HCT116 (cell line): ENCODE data around the gene PAAF1. TPM values are rescaled to one million over a fixed set of nuclear protein-coding genes. Genes with fewer than 3 reads are reported as not detected.

Experiments used
- ATAC-seq: fragments of 200-7000 bp; cut with Tn5 transposase; 2 replicates; pipeline ENCODE4 v1.9.1; 2020; ENCODE audit warnings: mild to moderate bottlenecking, moderate library complexity
- BruUV-seq: library from RNA; stranded (reverse); fragments of 400-500 nt; replicated peaks from 2 replicates; lab custom pipeline; 2021; lab: Mats Ljungman, UMichigan
- CTCF ChIA-PET: fragments of 300-600 bp; sonication (Branson Sonifier 250); formaldehyde crosslinking; loops from one replicate; lab custom pipeline; 2021; ENCODE audit warnings: antibody characterized with exemption; lab: Charles Lee
- POLR2A ChIA-PET: fragments of 300-600, 350-600 bp; sonication (Branson Sonifier 250); formaldehyde crosslinking; loops from one replicate; lab custom pipeline; 2021; ENCODE audit warnings: antibody characterized with exemption; lab: Charles Lee
- RAD21 ChIA-PET, 2 experiments: fragments of 300-600 bp; sonication (Branson Sonifier 250); formaldehyde crosslinking; loops; one replicate each; lab custom pipeline; 2023; ENCODE audit warnings: low total read pairs in 2 of 2; ENCODE audit not compliant: uncharacterized antibody in 2 of 2, unreplicated experiment in 2 of 2, low non-redundant PET in 1 of 2; lab: Charles Lee
- DNase-seq: peaks from one replicate; pipeline ENCODE4 v3.0.0-alpha.2; 2010; ENCODE audit warnings: low read depth, low spot score
- H2AFZ ChIP-seq: fragments of 200-600 bp; shearing (Covaris generic), sonication (generic); 2 replicates; pipeline ENCODE4 v1.6.1; 2017; ENCODE audit warnings: low read depth, mixed run types, mixed read lengths, antibody characterized with exemption, low read length; ENCODE audit not compliant: poor library complexity, severe bottlenecking
- H3K27ac ChIP-seq: 2 replicates; pipeline ENCODE4 v1.5.1; 2012; ENCODE audit warnings: low read depth, low read length
- H3K27me3 ChIP-seq: fragments of 200-600 bp; sonication (generic); 2 replicates; pipeline ENCODE4 v1.6.1; 2016; ENCODE audit warnings: mixed run types, low read length, mixed read lengths; ENCODE audit not compliant: insufficient read depth
- H3K36me3 ChIP-seq, 2 experiments: fragments of 200-500 bp in 1 of 2; fragments of 200-600 bp in 1 of 2; sonication (Bioruptor generic) in 1 of 2; sonication (generic) in 1 of 2; 2 replicates each; pipeline versions ENCODE4 v1.5.1 to v1.6.1; 2014 to 2016; ENCODE audit warnings: low read length in 2 of 2, inconsistent platforms in 1 of 2, mixed read lengths in 1 of 2, mixed run types in 1 of 2; ENCODE audit not compliant: insufficient read depth in 2 of 2, control insufficient read depth in 1 of 2
- H3K4me1 ChIP-seq, 2 experiments: fragments of 200-600 bp in 1 of 2; sonication (generic) in 1 of 2; 2 replicates each; pipeline versions ENCODE4 v1.5.1 to v1.6.1; 2012 to 2017; ENCODE audit warnings: low read length in 2 of 2, inconsistent platforms in 1 of 2, mild to moderate bottlenecking in 1 of 2, mixed read lengths in 1 of 2, mixed run types in 1 of 2, moderate library complexity in 1 of 2; ENCODE audit not compliant: insufficient read depth in 2 of 2, control insufficient read depth in 1 of 2
- H3K4me2 ChIP-seq: fragments of 200-600 bp; sonication (generic); 2 replicates; pipeline ENCODE4 v1.6.1; 2017; ENCODE audit warnings: mixed run types, low read length, mixed read lengths
- H3K4me3 ChIP-seq, 2 experiments: fragments of 200-600 bp in 1 of 2; sonication (generic) in 1 of 2; replicated peaks in 1 of 2; 2 replicates each; pipeline ENCODE4 v1.5.1; 2011 to 2016; ENCODE audit warnings: low read length in 2 of 2, control low read depth in 1 of 2, low read depth in 1 of 2, mild to moderate bottlenecking in 1 of 2, mixed read lengths in 1 of 2, mixed run types in 1 of 2
- H3K79me2 ChIP-seq: fragments of 200-600 bp; sonication (generic); 2 replicates; pipeline ENCODE4 v1.6.1; 2017; ENCODE audit warnings: mild to moderate bottlenecking, mixed run types, low read length, moderate library complexity, mixed read lengths; ENCODE audit not compliant: insufficient read depth
- H3K9ac ChIP-seq: fragments of 200-600 bp; sonication (generic); 2 replicates; pipeline ENCODE4 v1.6.1; 2016; ENCODE audit warnings: low read length, mixed read lengths
- H3K9me2 ChIP-seq: fragments of 200-600 bp; sonication (generic), shearing (Covaris generic); 2 replicates; pipeline ENCODE4 v1.6.1; 2017; ENCODE audit warnings: mixed run types, mild to moderate bottlenecking, moderate library complexity; ENCODE audit not compliant: insufficient read depth
- H3K9me3 ChIP-seq, 2 experiments: fragments of 200-500 bp in 1 of 2; fragments of 200-600 bp in 1 of 2; sonication (Bioruptor generic) in 1 of 2; sonication (generic) in 1 of 2; 2 replicates each; pipeline ENCODE4 v1.6.1; 2014 to 2017; ENCODE audit warnings: low read length in 2 of 2, mixed read lengths in 2 of 2, inconsistent platforms in 1 of 2, low read depth in 1 of 2, mild to moderate bottlenecking in 1 of 2, mixed run types in 1 of 2, moderate library complexity in 1 of 2; ENCODE audit not compliant: control insufficient read depth in 1 of 2, insufficient read depth in 1 of 2
- H4K20me1 ChIP-seq: fragments of 200-600 bp; sonication (generic), shearing (Covaris generic); 2 replicates; pipeline ENCODE4 v1.6.1; 2017; ENCODE audit warnings: mixed run types, mild to moderate bottlenecking, moderate library complexity; ENCODE audit not compliant: insufficient read depth
- ATF3 ChIP-seq: IDR thresholded peaks from 2 replicates; pipeline ENCODE4 v1.6.1; 2012
- EGR1 ChIP-seq: IDR thresholded peaks from 2 replicates; pipeline ENCODE4 v1.6.1; 2012; ENCODE audit warnings: low read depth
- ELF1 ChIP-seq: IDR thresholded peaks from 2 replicates; pipeline ENCODE4 v1.6.1; 2012; ENCODE audit warnings: low read depth, borderline replicate concordance
- EZH2 ChIP-seq: fragments of 200-600 bp; sonication (generic); IDR thresholded peaks from 2 replicates; pipeline ENCODE4 v1.6.1; 2017; ENCODE audit warnings: antibody characterized with exemption, mixed run types
- EZH2phosphoT487 ChIP-seq: fragments of 200-600 bp; IDR thresholded peaks from 2 replicates; pipeline ENCODE4 v1.6.1; 2018; ENCODE audit warnings: antibody characterized with exemption, borderline replicate concordance
- POLR2AphosphoS5 ChIP-seq: IDR thresholded peaks from 2 replicates; pipeline ENCODE4 v1.6.1; 2011; ENCODE audit warnings: mild to moderate bottlenecking, low read depth, low read length, moderate library complexity
- REST ChIP-seq: IDR thresholded peaks from 2 replicates; pipeline ENCODE4 v1.6.1; 2012; ENCODE audit warnings: low read depth
- SP1 ChIP-seq: IDR thresholded peaks from 2 replicates; pipeline ENCODE4 v1.6.1; 2012; ENCODE audit warnings: low read depth
- SRF ChIP-seq: IDR thresholded peaks from 2 replicates; pipeline ENCODE4 v1.6.1; 2012; ENCODE audit warnings: low read depth
- ZBTB33 ChIP-seq: IDR thresholded peaks from 2 replicates; pipeline ENCODE4 v1.6.1; 2011; ENCODE audit warnings: mild to moderate bottlenecking, low read length, moderate library complexity; ENCODE audit not compliant: insufficient replicate concordance; ENCODE audit errors: extremely low read depth
- ZNF274 ChIP-seq: fragments of 200-500 bp; sonication (Bioruptor generic); IDR thresholded peaks from 2 replicates; pipeline ENCODE4 v1.6.1; 2014; ENCODE audit warnings: mild to moderate bottlenecking, low read depth, low read length, inconsistent platforms
- intact Hi-C: fragments of 100-400 bp; cut with micrococcal nuclease; formaldehyde crosslinking; loops from 2 replicates; pipeline ENCODE4 v1.10.0; 2022
- total RNA-seq: library from RNA; stranded (reverse); gene quantifications from one replicate; pipeline ENCODE4 v1.2.1, GENCODE V29; 2021; ENCODE audit not compliant: unreplicated experiment

Gene PAAF1
- total RNA-seq, 1 experiment from 2014 or later, result 15.5 TPM

- H3K79me2 ChIP-seq, result no peaks in the 10 kb centered on the region
- H3K9me2 ChIP-seq, result no peaks in the 10 kb centered on the region
- no peaks in the 10 kb centered on the region for H3K27me3 ChIP-seq
- CTCF ChIA-PET, result no interaction called here
- no peaks in the 10 kb centered on the region for H3K9me3 ChIP-seq
- H3K36me3 ChIP-seq, result no peaks in the 10 kb centered on the region
- H3K4me1 ChIP-seq, result peaks cover 1 to 11% of the 10 kb centered on the region in 2 experiments; a peak in 3 of 4 replicates
- H4K20me1 ChIP-seq, result no peaks in the 10 kb centered on the region
- H3K9ac ChIP-seq, result no peak overlapping the region
- ATAC-seq (no peak), DNase-seq (no peak)
- no peak overlapping the region for H3K27ac ChIP-seq
- POLR2A ChIA-PET, result interaction anchor here (0.7 kb wide), 1 partner anchor 8 kb away, joined by 3 read pairs; no protein-coding TSS in a partner anchor
- no peak overlapping the region for H3K4me2 ChIP-seq
- RAD21 ChIA-PET, result no interaction called here
- TF ChIP-seq EGR1 (no peak), SP1 (no peak), SRF (no peak), EZH2 (no peak), REST (no peak), ZNF274 (no peak), EZH2phosphoT487 (no peak), POLR2AphosphoS5 (no peak), ELF1 (no peak), ATF3 (no peak), ZBTB33 (no peak)
- intact Hi-C loops, result loop anchor here (5.0 to 10.0 kb wide), 3 partner anchors 131 to 296 kb away; no protein-coding TSS in a partner anchor
- no TSS peak for BruUV-seq
- H2AFZ ChIP-seq, result no peak overlapping the region
- no peak overlapping the region for H3K4me3 ChIP-seq
Observed at GRCh38 chr11:73961321-73961720, 84.5 kb downstream of the PAAF1 start.
